Measurements from ENCODE around the gene KRTAP4-11.

- no peak for TF ChIP-seq CTCF (IDR thresholded peaks at IDR 0.05)
- no peak for TF ChIP-seq POLR2A (IDR thresholded peaks at IDR 0.05)
These were observed 15.9 kb upstream of the KRTAP4-11 start for GRCh38 chr17:41133880-41134735.
